ENCODE measurements around the gene RAB5IF. TPM values are rescaled to one million over a fixed set of nuclear protein-coding genes. Genes with fewer than 3 reads are reported as not detected.

The RAB5IF gene
- total and polyA plus RNA-seq, 2 of the 13 experiments (the other 11 are each of a cell fraction or from before 2014, with no cell fraction given) = 261 to 305 TPM

DNA sequence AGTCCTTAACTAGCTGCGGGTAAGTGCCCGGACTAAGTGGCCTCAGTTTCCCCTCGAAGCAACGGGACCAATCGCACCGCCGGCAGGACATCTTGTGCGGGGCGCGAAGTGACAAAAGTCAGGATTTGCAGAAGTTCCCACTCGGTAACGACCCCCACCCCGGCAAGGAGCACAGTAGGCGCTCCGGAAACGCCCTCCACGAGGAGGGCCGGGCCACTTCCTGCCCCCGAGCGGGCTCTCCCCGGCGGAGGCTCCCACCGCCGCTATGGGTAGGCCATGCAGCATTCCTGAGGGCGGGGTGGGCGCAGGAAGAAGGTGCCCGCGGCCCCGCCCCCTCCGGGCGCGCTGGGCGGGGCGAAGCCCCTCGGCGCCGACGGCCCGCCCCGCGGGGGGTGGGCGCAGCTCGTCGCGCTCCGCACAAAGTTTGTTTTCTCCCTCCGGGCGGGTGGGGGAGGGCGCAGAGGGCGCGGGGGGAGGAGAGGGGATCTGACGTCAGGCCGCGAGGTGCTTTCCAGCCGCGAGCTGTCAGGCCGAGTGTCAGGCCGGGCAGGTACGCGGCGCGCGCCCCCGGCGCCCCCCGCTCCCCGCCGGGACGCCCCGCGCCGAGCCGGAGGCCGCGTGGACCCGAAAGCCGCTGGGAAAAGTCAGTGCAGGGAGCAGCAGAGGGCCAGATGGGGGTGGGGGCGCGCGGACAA is 32.3 kb upstream of the RAB5IF start, which contains the start of gene TGIF2 (continued):
- TF ChIP-seq, protein P1, sequence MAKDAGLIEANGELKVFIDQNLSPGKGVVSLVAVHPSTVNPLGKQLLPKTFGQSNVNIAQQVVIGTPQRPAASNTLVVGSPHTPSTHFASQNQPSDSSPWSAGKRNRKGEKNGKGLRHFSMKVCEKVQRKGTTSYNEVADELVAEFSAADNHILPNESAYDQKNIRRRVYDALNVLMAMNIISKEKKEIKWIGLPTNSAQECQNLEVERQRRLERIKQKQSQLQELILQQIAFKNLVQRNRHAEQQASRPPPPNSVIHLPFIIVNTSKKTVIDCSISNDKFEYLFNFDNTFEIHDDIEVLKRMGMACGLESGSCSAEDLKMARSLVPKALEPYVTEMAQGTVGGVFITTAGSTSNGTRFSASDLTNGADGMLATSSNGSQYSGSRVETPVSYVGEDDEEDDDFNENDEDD (CRISPR knock-in tag; IDR thresholded peaks at IDR 0.05; ENCODE audit: borderline replicate concordance) = peak; percentile 82
- TF ChIP-seq, protein P2, sequence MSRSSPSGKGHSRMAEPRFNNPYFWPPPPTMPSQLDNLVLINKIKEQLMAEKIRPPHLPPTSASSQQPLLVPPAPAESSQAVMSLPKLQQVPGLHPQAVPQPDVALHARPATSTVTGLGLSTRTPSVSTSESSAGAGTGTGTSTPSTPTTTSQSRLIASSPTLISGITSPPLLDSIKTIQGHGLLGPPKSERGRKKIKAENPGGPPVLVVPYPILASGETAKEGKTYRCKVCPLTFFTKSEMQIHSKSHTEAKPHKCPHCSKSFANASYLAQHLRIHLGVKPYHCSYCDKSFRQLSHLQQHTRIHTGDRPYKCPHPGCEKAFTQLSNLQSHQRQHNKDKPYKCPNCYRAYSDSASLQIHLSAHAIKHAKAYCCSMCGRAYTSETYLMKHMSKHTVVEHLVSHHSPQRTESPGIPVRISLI (CRISPR knock-in tag; IDR thresholded peaks at IDR 0.05; ENCODE audit: borderline replicate concordance) = no peak
- peak; percentile 62 for TF ChIP-seq ZNF629 (CRISPR knock-in tag; conservative IDR thresholded peaks at IDR 0.05)
- TF ChIP-seq, protein P3, sequence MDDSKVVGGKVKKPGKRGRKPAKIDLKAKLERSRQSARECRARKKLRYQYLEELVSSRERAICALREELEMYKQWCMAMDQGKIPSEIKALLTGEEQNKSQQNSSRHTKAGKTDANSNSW (CRISPR knock-in tag; IDR thresholded peaks at IDR 0.05; ENCODE audit: borderline replicate concordance) = 0 out of 2 replicates have a peak, but pooled peaks have one; percentile 44
- no peak for TF ChIP-seq NCOA1 (CRISPR knock-in tag; IDR thresholded peaks at IDR 0.05)
- TF ChIP-seq, protein P4, sequence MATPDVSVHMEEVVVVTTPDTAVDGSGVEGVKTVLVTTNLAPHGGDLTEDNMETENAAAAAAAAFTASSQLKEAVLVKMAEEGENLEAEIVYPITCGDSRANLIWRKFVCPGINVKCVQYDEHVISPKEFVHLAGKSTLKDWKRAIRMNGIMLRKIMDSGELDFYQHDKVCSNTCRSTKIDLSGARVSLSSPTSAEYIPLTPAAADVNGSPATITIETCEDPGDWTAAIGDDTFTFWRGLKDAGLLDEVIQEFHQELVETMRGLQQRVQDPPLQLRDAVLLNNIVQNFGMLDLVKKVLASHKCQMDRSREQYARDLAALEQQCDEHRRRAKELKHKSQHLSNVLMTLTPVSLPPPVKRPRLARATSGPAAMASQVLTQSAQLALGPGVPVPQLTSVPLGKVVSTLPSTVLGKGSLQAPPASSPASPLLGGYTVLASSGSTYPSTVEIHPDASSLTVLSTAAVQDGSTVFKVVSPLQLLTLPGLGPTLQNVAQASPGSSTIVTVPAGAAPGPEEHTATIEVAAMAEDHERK (CRISPR knock-in tag; IDR thresholded peaks at IDR 0.05; ENCODE audit: low read depth) = no peak
- no peak for TF ChIP-seq ZNF557 (CRISPR knock-in tag; IDR thresholded peaks at IDR 0.05)
- no peak for TF ChIP-seq HNF4A (CRISPR knock-in tag; IDR thresholded peaks at IDR 0.05)
- TF ChIP-seq, protein P5, sequence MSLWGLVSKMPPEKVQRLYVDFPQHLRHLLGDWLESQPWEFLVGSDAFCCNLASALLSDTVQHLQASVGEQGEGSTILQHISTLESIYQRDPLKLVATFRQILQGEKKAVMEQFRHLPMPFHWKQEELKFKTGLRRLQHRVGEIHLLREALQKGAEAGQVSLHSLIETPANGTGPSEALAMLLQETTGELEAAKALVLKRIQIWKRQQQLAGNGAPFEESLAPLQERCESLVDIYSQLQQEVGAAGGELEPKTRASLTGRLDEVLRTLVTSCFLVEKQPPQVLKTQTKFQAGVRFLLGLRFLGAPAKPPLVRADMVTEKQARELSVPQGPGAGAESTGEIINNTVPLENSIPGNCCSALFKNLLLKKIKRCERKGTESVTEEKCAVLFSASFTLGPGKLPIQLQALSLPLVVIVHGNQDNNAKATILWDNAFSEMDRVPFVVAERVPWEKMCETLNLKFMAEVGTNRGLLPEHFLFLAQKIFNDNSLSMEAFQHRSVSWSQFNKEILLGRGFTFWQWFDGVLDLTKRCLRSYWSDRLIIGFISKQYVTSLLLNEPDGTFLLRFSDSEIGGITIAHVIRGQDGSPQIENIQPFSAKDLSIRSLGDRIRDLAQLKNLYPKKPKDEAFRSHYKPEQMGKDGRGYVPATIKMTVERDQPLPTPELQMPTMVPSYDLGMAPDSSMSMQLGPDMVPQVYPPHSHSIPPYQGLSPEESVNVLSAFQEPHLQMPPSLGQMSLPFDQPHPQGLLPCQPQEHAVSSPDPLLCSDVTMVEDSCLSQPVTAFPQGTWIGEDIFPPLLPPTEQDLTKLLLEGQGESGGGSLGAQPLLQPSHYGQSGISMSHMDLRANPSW (CRISPR knock-in tag; IDR thresholded peaks at IDR 0.05; ENCODE audit: borderline replicate concordance) = peak; percentile 89; the same call in 1 of the 2 replicates
- TF ChIP-seq ZIK1 (CRISPR knock-in tag; IDR thresholded peaks at IDR 0.05; ENCODE audit: borderline replicate concordance, low read depth) = no peak; the same call in 1 of the 2 replicates
- TF ChIP-seq, protein P6, sequence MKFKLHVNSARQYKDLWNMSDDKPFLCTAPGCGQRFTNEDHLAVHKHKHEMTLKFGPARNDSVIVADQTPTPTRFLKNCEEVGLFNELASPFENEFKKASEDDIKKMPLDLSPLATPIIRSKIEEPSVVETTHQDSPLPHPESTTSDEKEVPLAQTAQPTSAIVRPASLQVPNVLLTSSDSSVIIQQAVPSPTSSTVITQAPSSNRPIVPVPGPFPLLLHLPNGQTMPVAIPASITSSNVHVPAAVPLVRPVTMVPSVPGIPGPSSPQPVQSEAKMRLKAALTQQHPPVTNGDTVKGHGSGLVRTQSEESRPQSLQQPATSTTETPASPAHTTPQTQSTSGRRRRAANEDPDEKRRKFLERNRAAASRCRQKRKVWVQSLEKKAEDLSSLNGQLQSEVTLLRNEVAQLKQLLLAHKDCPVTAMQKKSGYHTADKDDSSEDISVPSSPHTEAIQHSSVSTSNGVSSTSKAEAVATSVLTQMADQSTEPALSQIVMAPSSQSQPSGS (CRISPR knock-in tag; IDR thresholded peaks at IDR 0.05) = no peak; the same call in 1 of the 2 replicates
- TF ChIP-seq MTF1 (CRISPR knock-in tag; IDR thresholded peaks at IDR 0.05) = no peak; the same call in 1 of the 2 replicates
- no peak for TF ChIP-seq TBX3 (IDR thresholded peaks at IDR 0.05; ENCODE audit: borderline replicate concordance)
- 0 out of 2 replicates have a peak, but pooled peaks have one; percentile 48 for TF ChIP-seq ZNF432 (CRISPR knock-in tag; IDR thresholded peaks at IDR 0.05; ENCODE audit: borderline replicate concordance)
- TF ChIP-seq, protein P7, sequence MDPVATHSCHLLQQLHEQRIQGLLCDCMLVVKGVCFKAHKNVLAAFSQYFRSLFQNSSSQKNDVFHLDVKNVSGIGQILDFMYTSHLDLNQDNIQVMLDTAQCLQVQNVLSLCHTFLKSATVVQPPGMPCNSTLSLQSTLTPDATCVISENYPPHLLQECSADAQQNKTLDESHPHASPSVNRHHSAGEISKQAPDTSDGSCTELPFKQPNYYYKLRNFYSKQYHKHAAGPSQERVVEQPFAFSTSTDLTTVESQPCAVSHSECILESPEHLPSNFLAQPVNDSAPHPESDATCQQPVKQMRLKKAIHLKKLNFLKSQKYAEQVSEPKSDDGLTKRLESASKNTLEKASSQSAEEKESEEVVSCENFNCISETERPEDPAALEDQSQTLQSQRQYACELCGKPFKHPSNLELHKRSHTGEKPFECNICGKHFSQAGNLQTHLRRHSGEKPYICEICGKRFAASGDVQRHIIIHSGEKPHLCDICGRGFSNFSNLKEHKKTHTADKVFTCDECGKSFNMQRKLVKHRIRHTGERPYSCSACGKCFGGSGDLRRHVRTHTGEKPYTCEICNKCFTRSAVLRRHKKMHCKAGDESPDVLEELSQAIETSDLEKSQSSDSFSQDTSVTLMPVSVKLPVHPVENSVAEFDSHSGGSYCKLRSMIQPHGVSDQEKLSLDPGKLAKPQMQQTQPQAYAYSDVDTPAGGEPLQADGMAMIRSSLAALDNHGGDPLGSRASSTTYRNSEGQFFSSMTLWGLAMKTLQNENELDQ (CRISPR knock-in tag; IDR thresholded peaks at IDR 0.05; ENCODE audit: borderline replicate concordance) = 0 out of 2 replicates have a peak, but pooled peaks have one; percentile 14

Data from HepG2 (cell line).